MV-4-11 (cell line): ENCODE measurements around the gene SETD2.
A peak's percentile ranks its signal among the peaks of the same experiment; 100 is the strongest.
"Not testable (repeated sequence)": the region's sequence is repeated elsewhere in the genome, so short reads cannot be mapped to it uniquely, and the experiment has no call there.

ENCODE experiments used
- DNase-seq: peaks from one replicate; lab custom pipeline; 2025; lab: John Stamatoyannopoulos, UW

The SETD2 gene, protein sequence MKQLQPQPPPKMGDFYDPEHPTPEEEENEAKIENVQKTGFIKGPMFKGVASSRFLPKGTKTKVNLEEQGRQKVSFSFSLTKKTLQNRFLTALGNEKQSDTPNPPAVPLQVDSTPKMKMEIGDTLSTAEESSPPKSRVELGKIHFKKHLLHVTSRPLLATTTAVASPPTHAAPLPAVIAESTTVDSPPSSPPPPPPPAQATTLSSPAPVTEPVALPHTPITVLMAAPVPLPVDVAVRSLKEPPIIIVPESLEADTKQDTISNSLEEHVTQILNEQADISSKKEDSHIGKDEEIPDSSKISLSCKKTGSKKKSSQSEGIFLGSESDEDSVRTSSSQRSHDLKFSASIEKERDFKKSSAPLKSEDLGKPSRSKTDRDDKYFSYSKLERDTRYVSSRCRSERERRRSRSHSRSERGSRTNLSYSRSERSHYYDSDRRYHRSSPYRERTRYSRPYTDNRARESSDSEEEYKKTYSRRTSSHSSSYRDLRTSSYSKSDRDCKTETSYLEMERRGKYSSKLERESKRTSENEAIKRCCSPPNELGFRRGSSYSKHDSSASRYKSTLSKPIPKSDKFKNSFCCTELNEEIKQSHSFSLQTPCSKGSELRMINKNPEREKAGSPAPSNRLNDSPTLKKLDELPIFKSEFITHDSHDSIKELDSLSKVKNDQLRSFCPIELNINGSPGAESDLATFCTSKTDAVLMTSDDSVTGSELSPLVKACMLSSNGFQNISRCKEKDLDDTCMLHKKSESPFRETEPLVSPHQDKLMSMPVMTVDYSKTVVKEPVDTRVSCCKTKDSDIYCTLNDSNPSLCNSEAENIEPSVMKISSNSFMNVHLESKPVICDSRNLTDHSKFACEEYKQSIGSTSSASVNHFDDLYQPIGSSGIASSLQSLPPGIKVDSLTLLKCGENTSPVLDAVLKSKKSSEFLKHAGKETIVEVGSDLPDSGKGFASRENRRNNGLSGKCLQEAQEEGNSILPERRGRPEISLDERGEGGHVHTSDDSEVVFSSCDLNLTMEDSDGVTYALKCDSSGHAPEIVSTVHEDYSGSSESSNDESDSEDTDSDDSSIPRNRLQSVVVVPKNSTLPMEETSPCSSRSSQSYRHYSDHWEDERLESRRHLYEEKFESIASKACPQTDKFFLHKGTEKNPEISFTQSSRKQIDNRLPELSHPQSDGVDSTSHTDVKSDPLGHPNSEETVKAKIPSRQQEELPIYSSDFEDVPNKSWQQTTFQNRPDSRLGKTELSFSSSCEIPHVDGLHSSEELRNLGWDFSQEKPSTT (N-terminal part only)

DNA sequence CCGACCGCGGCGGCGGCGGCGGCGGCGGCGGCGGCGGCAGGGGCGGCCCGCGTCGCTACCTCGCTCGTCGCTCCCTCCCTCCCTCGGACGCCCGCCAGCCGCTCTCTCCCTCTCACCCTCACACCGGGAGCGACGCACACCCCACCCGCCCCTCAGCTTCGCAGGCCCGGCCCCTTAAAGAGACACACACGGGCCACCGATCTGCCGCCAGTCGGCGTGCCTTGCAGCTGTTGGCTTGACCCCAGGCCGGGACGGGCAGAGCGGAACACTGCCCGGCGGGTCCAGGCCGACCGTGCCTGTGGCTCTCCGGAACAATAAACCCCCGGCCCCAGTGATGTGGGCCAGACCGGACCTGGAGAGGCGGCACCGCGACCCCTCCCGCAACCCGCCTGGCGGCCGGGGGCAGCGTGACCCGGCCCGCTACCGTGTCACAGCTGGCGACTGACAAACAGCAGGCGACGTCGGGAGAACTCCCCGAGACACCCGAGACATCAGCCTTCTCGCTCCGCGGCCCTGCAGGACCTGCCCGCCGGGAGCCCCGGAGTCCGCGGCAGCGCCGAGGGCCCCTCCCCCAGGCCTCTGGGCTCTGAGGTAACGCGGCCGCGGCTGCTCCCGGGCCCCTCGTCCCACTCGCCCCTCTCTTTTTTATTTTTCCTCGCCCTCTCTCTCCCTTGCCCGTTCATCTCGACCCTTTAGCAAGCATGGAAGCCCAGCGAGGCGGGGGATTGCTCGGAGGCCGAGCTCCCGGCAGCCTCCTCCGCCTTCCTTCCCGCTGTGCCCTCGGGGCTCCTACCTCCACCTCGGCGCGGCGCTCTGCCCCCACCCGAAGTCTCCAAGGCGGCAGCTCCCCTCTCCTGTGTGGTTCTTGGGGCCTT, at the start of gene SETD2:
SETD2 (minus strand) TSS at position 107 of the 875 bp plus-strand sequence. CDS start 189 bp downstream, outside the sequence.
- peak; percentile 71 for DNase-seq

GRCh38 chr3:47210863-47211405, 47.0 kb upstream of the SETD2 start:
- DNase-seq: no peak

DNA sequence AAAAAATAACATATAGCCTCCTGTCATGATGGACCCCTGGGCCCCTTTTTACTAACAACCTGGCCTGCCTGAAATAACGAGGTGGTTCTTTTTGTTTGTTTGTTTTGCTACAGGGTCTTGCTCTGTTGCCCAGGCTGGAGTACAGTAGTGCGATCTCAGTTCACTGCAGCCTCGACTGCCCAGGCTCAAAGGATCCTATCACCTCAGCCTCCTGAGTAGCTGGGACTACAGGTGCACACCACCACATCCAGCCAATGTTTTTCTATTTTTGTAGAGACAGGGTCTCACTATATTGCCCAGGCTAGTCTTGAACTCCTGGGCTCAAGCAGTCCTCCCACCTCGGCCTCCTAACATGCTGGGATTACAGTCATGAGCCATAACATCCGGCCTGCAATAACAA, 42.1 kb upstream of the SETD2 start:
- DNase-seq: not testable (repeated sequence)

- DNase-seq: no peak
Measured at GRCh38 chr3:47204875-47205274, 41.0 kb upstream of the SETD2 start.

DNA sequence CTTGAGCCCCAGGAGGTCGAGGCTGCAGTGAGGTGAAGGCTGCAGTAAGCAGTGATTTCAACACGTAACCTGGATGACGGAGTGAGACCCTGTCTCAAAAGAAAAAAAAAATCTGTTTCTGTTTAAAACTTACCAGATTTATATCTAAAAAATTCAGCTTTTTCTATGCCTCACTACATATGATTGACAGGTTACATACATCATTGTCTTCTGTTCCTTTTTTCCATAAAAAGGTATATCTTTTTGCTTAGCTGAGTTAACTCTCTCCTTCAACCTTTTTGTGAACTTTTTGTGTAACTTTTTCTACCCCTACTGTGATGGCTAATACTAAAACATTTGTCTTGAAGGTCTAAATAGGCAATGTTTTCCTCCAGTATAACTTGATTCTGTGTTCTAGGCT, 38.6 kb upstream of the SETD2 start:
- DNase-seq: no peak

DNA sequence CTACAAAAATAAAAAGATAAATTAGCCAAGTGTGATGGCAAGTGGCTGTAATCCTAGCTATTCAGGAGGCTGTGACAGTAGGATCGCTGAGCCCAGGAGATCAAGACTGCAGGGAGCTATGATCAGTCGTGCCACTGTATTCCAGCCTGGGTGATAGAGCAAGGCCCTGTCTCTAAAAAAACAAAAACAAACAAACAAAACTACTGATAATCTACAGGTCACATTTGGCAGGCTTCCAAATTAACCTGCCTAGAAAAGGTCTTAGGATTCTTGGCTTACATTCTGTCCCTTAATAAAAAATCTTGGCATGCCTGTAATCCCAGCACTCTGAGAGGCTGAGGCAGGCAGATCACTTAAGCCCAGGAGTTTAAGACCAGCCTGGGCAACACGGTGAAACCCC, 33.4 kb upstream of the SETD2 start:
- DNase-seq: no peak

DNA sequence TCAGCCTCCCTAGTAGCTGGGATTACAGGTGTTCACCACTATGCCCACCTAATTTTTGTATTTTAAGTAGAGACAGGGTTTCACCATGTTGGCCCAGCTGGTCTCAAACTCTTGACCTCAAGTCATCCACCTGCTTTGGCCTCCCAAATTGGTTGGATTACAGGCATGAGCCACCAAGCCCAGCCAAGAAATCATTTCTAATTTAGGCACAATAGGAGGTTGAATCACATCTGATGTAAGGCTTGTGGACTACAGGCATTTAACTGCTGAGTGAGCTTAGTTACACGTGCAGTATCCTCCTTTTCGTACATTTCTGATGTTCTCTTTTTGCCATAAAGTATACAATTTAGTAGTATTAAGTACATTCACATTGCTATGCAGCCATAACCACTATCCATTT, 31.1 kb upstream of the SETD2 start:
- DNase-seq: no peak

DNA sequence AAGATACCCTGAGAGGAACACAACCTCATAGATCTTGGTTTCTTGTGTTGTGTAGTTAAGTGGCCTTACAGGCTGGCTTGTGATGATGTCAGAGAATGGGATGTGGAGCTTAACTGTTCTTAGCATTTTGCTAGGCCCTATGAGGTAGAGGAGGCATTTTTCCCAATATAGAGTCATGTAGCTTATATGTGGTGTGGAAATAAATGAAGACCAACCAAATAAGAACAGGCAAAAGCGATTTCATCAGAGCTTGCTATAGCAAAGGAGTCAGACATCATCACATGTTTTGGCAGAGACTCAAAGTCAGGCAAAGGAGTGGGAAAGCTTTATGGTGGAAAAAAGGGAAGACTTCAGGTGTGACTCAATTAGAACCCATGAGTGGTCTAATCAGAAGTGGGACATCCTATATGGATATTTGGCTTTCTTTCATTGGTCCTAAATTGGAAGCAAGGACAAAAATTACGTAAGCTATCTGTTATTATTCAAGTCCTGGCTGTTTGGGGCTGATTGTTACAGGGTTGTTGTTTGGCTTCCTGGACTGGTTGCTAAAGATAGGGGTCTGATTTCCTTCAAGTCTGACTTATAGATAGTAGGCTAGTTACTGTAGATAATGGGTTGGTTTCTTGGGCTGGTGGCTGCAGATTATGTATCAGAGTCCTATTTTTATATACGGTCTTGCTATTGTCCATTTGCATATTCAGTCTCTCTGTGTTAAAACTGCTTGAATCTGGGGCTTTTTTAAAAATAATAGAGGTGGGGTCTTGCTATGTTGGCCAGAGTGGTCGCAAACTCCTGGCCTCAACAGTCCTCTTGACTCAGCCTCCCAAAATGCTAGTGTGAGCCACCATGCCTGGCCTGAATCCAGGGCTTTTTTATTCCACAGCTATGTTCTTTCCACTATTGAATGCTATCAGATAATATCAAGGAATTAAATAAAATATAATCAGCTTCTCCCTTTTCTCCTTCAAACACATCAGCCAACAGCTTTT, 30.3 kb upstream of the SETD2 start:
- no peak for DNase-seq

DNA sequence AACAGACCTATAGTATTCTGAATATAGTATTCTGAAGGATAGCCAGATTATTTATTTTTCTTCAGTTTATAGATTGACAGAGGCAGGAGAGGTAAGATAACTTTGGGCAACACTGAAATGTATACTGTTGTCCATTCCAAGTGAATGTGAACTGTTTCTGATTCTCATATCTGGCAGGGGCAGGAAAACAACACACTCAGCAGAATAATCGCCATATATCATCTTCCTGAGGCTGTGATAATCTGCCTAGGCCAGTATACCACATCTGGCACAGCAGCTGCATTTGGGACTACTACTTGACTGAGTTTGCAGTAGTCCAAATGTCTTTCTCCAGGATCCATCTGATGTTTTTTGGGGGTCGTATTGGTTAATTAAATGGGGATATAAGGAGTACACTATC, 22.4 kb upstream of the SETD2 start:
- DNase-seq: no peak

DNA sequence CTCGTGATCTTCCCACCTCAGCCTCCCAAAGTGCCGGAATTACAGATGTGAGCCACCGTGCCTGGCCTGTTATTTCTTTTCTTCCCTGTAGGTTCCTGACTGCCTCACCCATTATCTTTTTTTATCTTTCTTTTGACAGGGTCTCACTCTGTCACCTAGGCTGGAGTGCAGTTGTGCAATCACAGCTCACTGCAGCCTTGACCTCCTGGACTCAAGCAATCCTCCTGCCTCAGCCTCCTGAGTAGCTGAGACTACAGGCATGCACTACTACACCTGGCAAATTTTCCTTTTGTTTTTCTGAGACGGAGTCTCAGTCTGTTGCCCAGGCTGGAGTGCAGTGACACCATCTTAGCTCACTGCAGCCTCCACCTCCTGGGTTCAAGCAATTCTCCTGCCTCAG, 17.8 kb upstream of the SETD2 start:
- DNase-seq: not testable (repeated sequence)

- DNase-seq: not testable (repeated sequence)
Measured at GRCh38 chr3:47180011-47180410, 16.1 kb upstream of the SETD2 start.

GRCh38 chr3:47176582-47176981, 12.7 kb upstream of the SETD2 start:
- no peak for DNase-seq

DNA sequence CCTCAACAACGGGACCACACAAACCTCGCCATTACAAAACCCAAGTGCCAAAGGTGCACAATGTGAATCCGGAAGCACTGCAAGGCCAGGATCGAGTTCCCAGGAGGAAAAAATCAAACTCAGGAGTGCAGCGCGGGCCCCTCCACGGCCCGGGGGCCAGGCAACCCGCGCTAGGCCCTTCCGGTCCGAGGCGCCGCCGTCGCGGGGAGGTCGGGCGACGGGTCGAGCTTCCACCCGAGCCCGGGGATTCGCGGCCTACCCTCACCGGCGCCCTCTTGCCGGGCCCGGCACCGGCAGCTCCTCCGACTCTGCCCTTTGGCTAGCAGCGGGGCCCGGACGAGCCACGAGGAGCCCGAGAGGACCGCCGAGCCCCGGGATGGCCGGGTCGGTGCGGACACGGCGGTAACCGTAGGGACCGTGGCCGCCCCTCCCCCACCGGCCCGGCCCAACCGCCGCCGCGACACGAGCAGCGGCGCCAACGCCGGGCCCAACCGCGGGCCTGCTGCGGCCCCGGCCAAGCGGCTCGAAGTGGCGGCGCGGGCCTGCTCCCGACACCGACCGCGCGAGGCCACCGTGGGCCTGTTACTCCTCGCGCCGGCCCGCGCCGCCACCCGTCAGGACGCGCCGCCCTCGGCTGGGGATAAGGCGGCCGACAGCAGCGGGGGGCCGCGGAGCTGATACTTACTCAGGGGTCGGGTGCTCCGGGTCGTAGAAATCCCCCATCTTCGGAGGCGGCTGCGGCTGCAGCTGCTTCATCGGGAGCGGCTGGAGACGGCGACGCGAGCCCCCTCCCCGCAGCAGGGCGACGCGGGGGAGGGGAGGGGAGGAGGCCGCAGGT, 525 bp downstream of the SETD2 start:
- peak; percentile 12 for DNase-seq

GRCh38 chr3:47162697-47163168, 1.2 kb downstream of the SETD2 start:
- DNase-seq: no peak

DNA sequence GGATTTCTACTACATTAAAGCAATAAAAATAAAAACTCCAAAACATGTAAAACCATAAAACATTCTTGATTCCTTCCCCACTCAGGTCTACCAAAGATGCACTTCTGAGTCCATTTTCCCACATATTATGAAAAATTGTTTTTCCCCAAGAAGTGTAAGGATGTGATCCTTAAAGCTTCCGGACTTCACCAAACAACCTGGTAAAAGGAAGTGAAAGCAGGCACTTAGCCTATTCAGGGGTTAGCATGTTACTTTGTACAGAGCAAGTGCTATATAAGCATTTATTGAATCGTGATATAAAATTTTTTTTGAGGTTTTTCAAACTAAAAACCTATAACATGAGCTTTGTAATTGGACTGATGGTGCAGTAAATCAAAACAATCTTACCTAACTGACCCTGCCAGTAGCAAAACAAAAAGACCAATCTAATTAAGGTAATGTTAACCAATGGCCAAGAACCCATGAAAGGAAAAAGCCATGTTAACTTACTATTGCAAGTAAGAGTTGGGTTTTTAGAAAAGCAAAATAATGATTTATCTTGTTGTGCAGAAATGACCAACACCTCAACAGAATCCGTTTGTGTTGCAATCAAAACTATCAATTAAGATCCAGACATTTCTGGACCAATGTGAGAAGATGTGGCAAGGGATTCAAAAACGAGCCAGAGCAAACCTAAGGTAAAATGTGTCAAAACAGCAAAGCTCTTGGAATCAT, 1.8 kb downstream of the SETD2 start:
- DNase-seq: peak; percentile 61

- DNase-seq: no peak
Measured at GRCh38 chr3:47159820-47160219, 4.1 kb downstream of the SETD2 start.

GRCh38 chr3:47158208-47158607, 5.7 kb downstream of the SETD2 start:
- DNase-seq: no peak

GRCh38 chr3:47156396-47156795, 7.5 kb downstream of the SETD2 start:
- DNase-seq: no peak
